K562 (cell line): Measurements from ENCODE around the gene ALKBH4.

Experiments
- EZH2 ChIP-seq: IDR thresholded peaks from 2 replicates; pipeline ENCODE4 v1.6.1; 2012; ENCODE audit warnings: low read depth, mild to moderate bottlenecking, inconsistent platforms, low read length, borderline replicate concordance
- ZNF239 ChIP-seq: fragments of 250-450 bp; sonication (Bioruptor Pico); IDR thresholded peaks from 2 replicates; pipeline ENCODE4 v1.4.0; 2020; ENCODE audit warnings: mild to moderate bottlenecking

GRCh38 chr7:102463841-102464576 lies 654 bp downstream of the ALKBH4 start:
- no peak for TF ChIP-seq ZNF239 (CRISPR knock-in tag)
- TF ChIP-seq EZH2 = no peak
